ENCODE measurements around the gene CSF2RB. TPM values are rescaled to one million over a fixed set of nuclear protein-coding genes. Genes with fewer than 3 reads are reported as not detected.

CSF2RB gene
- total RNA-seq, 1 experiment from 2014 or later: not detected

- CTCF ChIA-PET: interaction anchor here (0.6 to 3.5 kb wide), 9 partner anchors 37 to 431 kb away, joined by 3 to 16 read pairs (median 5); partner anchors contain the start of gene IFT27
- intact Hi-C loops (cut with micrococcal nuclease; ENCODE audit: unreplicated experiment): loop anchor here (2.0 to 5.0 kb wide), 2 partner anchors 106 to 197 kb away; no protein-coding TSS in a partner anchor
- H3K36me3 Mint-ChIP-seq (ENCODE audit: insufficient read depth, unreplicated experiment): peaks cover 10% of the 10 kb centered on the region
- peaks cover 85% of the 10 kb centered on the region for H3K27me3 Mint-ChIP-seq (ENCODE audit: unreplicated experiment)
- peak overlapping the region; percentile 72 for H3K4me3 Mint-ChIP-seq (ENCODE audit: low read depth, unreplicated experiment)
- peaks cover 14% of the 10 kb centered on the region for H3K4me1 Mint-ChIP-seq (ENCODE audit: low read depth, unreplicated experiment)
- peak overlapping the region; percentile 58 for H3K27ac Mint-ChIP-seq (ENCODE audit: unreplicated experiment)
- H3K9me3 Mint-ChIP-seq (ENCODE audit: low read depth, unreplicated experiment): no peaks in the 10 kb centered on the region
- peak; percentile 91 for DNase-seq
- peak; percentile 91 for TF ChIP-seq CTCF (IDR thresholded peaks at IDR 0.05; ENCODE audit: unreplicated experiment)
- no TSS peak for BruUV-seq (replicated peaks)
Measured at GRCh38 chr22:36977947-36978660, 64.7 kb downstream of the CSF2RB start.

- DNase-seq: no peak
- no peak overlapping the region for H3K27ac Mint-ChIP-seq (ENCODE audit: unreplicated experiment)
- BruUV-seq (replicated peaks): no TSS peak
- H3K27me3 Mint-ChIP-seq (ENCODE audit: unreplicated experiment): peaks cover 87% of the 10 kb centered on the region
- CTCF ChIA-PET: interaction anchor here (0.7 to 3.5 kb wide), 3 partner anchors 72 to 196 kb away, joined by 3 to 16 read pairs (median 6); partner anchors contain the start of gene KCTD17
- peaks cover 14% of the 10 kb centered on the region for H3K4me1 Mint-ChIP-seq (ENCODE audit: low read depth, unreplicated experiment)
- TF ChIP-seq CTCF (IDR thresholded peaks at IDR 0.05; ENCODE audit: unreplicated experiment): no peak
- intact Hi-C loops (cut with micrococcal nuclease; ENCODE audit: unreplicated experiment): loop anchor here (2.0 to 5.0 kb wide), 2 partner anchors 107 to 198 kb away; no protein-coding TSS in a partner anchor
- H3K36me3 Mint-ChIP-seq (ENCODE audit: insufficient read depth, unreplicated experiment): peaks cover 10% of the 10 kb centered on the region
- H3K4me3 Mint-ChIP-seq (ENCODE audit: low read depth, unreplicated experiment): no peak overlapping the region
- H3K9me3 Mint-ChIP-seq (ENCODE audit: low read depth, unreplicated experiment): no peaks in the 10 kb centered on the region
Measured at GRCh38 chr22:36979016-36979910, 65.8 kb downstream of the CSF2RB start.

GRCh38 chr22:36981247-36981775, 67.9 kb downstream of the CSF2RB start:
- CTCF ChIA-PET: interaction anchor here (0.6 to 1.3 kb wide), 3 partner anchors 107 to 1454 kb away, joined by 3 to 5 read pairs (median 4); no protein-coding TSS in a partner anchor
- no TSS peak for BruUV-seq (replicated peaks)
- peaks cover 74% of the 10 kb centered on the region for H3K27me3 Mint-ChIP-seq (ENCODE audit: unreplicated experiment)
- no peaks in the 10 kb centered on the region for H3K9me3 Mint-ChIP-seq (ENCODE audit: low read depth, unreplicated experiment)
- intact Hi-C loops (cut with micrococcal nuclease; ENCODE audit: unreplicated experiment): no loop called here
- H3K4me1 Mint-ChIP-seq (ENCODE audit: low read depth, unreplicated experiment): peaks cover 14% of the 10 kb centered on the region
- no peak overlapping the region for H3K4me3 Mint-ChIP-seq (ENCODE audit: low read depth, unreplicated experiment)
- no peak overlapping the region for H3K27ac Mint-ChIP-seq (ENCODE audit: unreplicated experiment)
- no peak for TF ChIP-seq CTCF (IDR thresholded peaks at IDR 0.05; ENCODE audit: unreplicated experiment)
- DNase-seq: no peak
- peaks cover 10% of the 10 kb centered on the region for H3K36me3 Mint-ChIP-seq (ENCODE audit: insufficient read depth, unreplicated experiment)

GRCh38 chr22:36982136-36982535, 68.7 kb downstream of the CSF2RB start:
- CTCF ChIA-PET: interaction anchor here (0.6 to 1.3 kb wide), 3 partner anchors 108 to 347 kb away, joined by 4 to 5 read pairs (median 4); no protein-coding TSS in a partner anchor
- Mint-ChIP-seq H3K4me3 (ENCODE audit: low read depth, unreplicated experiment) (no peak overlapping the region), H3K4me1 (ENCODE audit: low read depth, unreplicated experiment) (peaks cover 14% of the 10 kb centered on the region), H3K27ac (ENCODE audit: unreplicated experiment) (no peak overlapping the region), H3K36me3 (ENCODE audit: insufficient read depth, unreplicated experiment) (peaks cover 10% of the 10 kb centered on the region), H3K9me3 (ENCODE audit: low read depth, unreplicated experiment) (no peaks in the 10 kb centered on the region), H3K27me3 (ENCODE audit: unreplicated experiment) (peaks cover 66% of the 10 kb centered on the region)
- no TSS peak for BruUV-seq (replicated peaks)
- DNase-seq: no peak
- intact Hi-C loops (cut with micrococcal nuclease; ENCODE audit: unreplicated experiment): no loop called here
- TF ChIP-seq CTCF (IDR thresholded peaks at IDR 0.05; ENCODE audit: unreplicated experiment): no peak
